HepG2 (cell line): ENCODE results near the gene ZNRF3. TPM values are rescaled to one million over a fixed set of nuclear protein-coding genes. Genes with fewer than 3 reads are reported as not detected.
A peak's percentile ranks its signal among the peaks of the same experiment; 100 is the strongest.

Source experiments
- ADNP ChIP-seq: sonication (generic); formaldehyde crosslinking; IDR thresholded peaks from 2 replicates; pipeline ENCODE4 v1.4.0; 2020; ENCODE audit warnings: missing genetic modification reagents
- CEBPG ChIP-seq: IDR thresholded peaks from 2 replicates; pipeline ENCODE4 v1.6.1; 2016
- CENPT ChIP-seq: sonication (generic); formaldehyde crosslinking; IDR thresholded peaks from 2 replicates; pipeline ENCODE4 v1.8.0; 2022; ENCODE audit warnings: low read depth, mild to moderate bottlenecking, moderate library complexity, missing genetic modification reagents
- HIC2 ChIP-seq: sonication (generic); formaldehyde crosslinking; IDR thresholded peaks from 2 replicates; pipeline ENCODE4 v1.9.0; 2022; ENCODE audit warnings: low read depth, missing genetic modification reagents
- REST ChIP-seq, 2 experiments: IDR thresholded peaks; 2 replicates each; pipeline ENCODE4 v1.6.1; 2011 to 2012; ENCODE audit warnings: low read length in 2 of 2, borderline replicate concordance in 1 of 2, low read depth in 1 of 2, mild to moderate bottlenecking in 1 of 2, moderate library complexity in 1 of 2
- SNAI1 ChIP-seq: sonication (generic); formaldehyde crosslinking; IDR thresholded peaks from 2 replicates; pipeline ENCODE4 v1.5.0; 2020; ENCODE audit warnings: mild to moderate bottlenecking, missing genetic modification reagents, borderline replicate concordance
- SRSF4 ChIP-seq: fragments of 200-400 bp; formaldehyde crosslinking; IDR thresholded peaks from one replicate; pipeline ENCODE4 v1.6.1; 2018; ENCODE audit warnings: mild to moderate bottlenecking, low read depth, low read length, moderate library complexity; ENCODE audit not compliant: poor library complexity, severe bottlenecking
- XRCC5 ChIP-seq: fragments of 200-400 bp; formaldehyde crosslinking; optimal IDR thresholded peaks from 2 replicates; pipeline ENCODE3; 2017; ENCODE audit warnings: mild to moderate bottlenecking, low read length
- ZNF138 ChIP-seq: sonication (generic); formaldehyde crosslinking; IDR thresholded peaks from 2 replicates; pipeline ENCODE4 v1.5.0; 2020; ENCODE audit warnings: mild to moderate bottlenecking, low read depth, missing genetic modification reagents
- ZNF280D ChIP-seq: sonication (generic); formaldehyde crosslinking; IDR thresholded peaks from 2 replicates; pipeline ENCODE4 v1.5.1; 2020; ENCODE audit warnings: mild to moderate bottlenecking, missing genetic modification reagents
- ZNF317 ChIP-seq: sonication (generic); formaldehyde crosslinking; IDR thresholded peaks from 2 replicates; pipeline ENCODE4 v1.5.0; 2020; ENCODE audit warnings: mild to moderate bottlenecking, missing genetic modification reagents
- ZNF569 ChIP-seq: sonication (generic); formaldehyde crosslinking; IDR thresholded peaks from 2 replicates; pipeline ENCODE4 v1.5.0; 2020; ENCODE audit warnings: mild to moderate bottlenecking, missing genetic modification reagents, moderate library complexity, borderline replicate concordance
- polyA plus RNA-seq, 8 experiments: library from polyadenylated mRNA; depleted of rRNA in 3 of 8; stranded (reverse) in 7 of 8; unstranded in 1 of 8; fragments of >200 nt; fragmentation: Illumina TruSeq in 4 of 8; extraction: Trizol in 4 of 8; gene quantifications; 2 replicates each; pipeline versions ENCODE4 v1.2.1 to v1.2.3, GENCODE V29; 2011 to 2016; ENCODE audit warnings: low read depth in 4 of 8, missing spikeins in 1 of 8, mixed read lengths in 1 of 8; ENCODE audit not compliant: insufficient read depth in 1 of 8
- total RNA-seq, 5 experiments: library from RNA; depleted of rRNA; stranded (reverse); fragments of >200 nt; fragmentation: Illumina TruSeq; extraction: Trizol; gene quantifications; 2 replicates each; pipeline ENCODE4 v1.2.3, GENCODE V29; 2016; ENCODE audit warnings: low read depth in 1 of 5
- TF ChIP-seq, protein P1 (sequence below), 2 experiments: sonication (generic) in 1 of 2; formaldehyde crosslinking in 1 of 2; IDR thresholded peaks; 2 replicates each; pipeline versions ENCODE4 v1.4.0 to v1.6.1; 2018 to 2020; ENCODE audit warnings: missing genetic modification reagents in 2 of 2, borderline replicate concordance in 1 of 2, low read depth in 1 of 2, mild to moderate bottlenecking in 1 of 2, missing biosample characterization in 1 of 2
- TF ChIP-seq, protein P2 (sequence below): sonication (generic); formaldehyde crosslinking; IDR thresholded peaks from 2 replicates; pipeline ENCODE4 v1.4.0; 2020; ENCODE audit warnings: missing genetic modification reagents

The ZNRF3 gene
- total and polyA plus RNA-seq, 2 of the 13 experiments (the other 11 are each of a cell fraction or from before 2014, with no cell fraction given) = 20.3 to 36.7 TPM

DNA sequence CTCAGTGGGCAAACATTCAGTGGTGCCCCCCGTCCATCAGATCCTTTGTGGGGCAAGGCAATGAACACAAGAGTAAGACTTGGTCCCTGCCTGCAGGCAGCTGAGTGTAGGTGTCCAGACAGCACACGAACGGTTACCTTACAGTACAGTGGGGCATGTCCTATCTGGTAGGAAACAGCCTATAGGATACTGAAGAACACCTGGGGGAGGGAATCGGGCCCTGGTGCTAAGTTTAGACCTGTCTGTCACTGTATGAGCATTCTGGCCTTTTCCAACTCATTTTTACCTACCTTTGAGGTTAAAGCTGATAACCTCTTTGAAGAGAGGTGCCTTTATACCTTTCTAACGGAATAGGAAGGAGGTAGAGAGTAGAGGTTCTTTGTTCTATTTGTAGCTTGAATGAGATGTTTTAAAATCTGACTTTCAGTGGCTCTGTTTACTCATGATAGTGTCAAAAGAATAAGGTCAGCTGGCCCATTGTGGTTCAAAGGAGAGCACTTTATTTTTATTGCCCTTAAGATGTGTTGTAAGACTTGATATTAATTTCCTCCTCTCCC lies 8.9 kb downstream of the ZNRF3 start (continued):
- no peak for TF ChIP-seq ZNF280D (CRISPR knock-in tag)
- TF ChIP-seq ZNF317 (CRISPR knock-in tag) = no peak
- TF ChIP-seq ADNP (CRISPR knock-in tag) = no peak
- no peak for TF ChIP-seq ZNF138 (CRISPR knock-in tag)
- no peak for TF ChIP-seq ZNF569 (CRISPR knock-in tag)
- TF ChIP-seq HIC2 = no peak
- TF ChIP-seq, protein P1, sequence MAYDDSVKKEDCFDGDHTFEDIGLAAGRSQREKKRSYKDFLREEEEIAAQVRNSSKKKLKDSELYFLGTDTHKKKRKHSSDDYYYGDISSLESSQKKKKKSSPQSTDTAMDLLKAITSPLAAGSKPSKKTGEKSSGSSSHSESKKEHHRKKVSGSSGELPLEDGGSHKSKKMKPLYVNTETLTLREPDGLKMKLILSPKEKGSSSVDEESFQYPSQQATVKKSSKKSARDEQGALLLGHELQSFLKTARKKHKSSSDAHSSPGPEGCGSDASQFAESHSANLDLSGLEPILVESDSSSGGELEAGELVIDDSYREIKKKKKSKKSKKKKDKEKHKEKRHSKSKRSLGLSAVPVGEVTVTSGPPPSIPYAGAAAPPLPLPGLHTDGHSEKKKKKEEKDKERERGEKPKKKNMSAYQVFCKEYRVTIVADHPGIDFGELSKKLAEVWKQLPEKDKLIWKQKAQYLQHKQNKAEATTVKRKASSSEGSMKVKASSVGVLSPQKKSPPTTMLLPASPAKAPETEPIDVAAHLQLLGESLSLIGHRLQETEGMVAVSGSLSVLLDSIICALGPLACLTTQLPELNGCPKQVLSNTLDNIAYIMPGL (CRISPR knock-in tag; IDR thresholded peaks at IDR 0.05; ENCODE audit: borderline replicate concordance in 1 of 2, low read depth in 1 of 2) = no peak
- TF ChIP-seq CENPT (CRISPR knock-in tag) = no peak
- no peak for TF ChIP-seq SRSF4
- TF ChIP-seq, protein P2, sequence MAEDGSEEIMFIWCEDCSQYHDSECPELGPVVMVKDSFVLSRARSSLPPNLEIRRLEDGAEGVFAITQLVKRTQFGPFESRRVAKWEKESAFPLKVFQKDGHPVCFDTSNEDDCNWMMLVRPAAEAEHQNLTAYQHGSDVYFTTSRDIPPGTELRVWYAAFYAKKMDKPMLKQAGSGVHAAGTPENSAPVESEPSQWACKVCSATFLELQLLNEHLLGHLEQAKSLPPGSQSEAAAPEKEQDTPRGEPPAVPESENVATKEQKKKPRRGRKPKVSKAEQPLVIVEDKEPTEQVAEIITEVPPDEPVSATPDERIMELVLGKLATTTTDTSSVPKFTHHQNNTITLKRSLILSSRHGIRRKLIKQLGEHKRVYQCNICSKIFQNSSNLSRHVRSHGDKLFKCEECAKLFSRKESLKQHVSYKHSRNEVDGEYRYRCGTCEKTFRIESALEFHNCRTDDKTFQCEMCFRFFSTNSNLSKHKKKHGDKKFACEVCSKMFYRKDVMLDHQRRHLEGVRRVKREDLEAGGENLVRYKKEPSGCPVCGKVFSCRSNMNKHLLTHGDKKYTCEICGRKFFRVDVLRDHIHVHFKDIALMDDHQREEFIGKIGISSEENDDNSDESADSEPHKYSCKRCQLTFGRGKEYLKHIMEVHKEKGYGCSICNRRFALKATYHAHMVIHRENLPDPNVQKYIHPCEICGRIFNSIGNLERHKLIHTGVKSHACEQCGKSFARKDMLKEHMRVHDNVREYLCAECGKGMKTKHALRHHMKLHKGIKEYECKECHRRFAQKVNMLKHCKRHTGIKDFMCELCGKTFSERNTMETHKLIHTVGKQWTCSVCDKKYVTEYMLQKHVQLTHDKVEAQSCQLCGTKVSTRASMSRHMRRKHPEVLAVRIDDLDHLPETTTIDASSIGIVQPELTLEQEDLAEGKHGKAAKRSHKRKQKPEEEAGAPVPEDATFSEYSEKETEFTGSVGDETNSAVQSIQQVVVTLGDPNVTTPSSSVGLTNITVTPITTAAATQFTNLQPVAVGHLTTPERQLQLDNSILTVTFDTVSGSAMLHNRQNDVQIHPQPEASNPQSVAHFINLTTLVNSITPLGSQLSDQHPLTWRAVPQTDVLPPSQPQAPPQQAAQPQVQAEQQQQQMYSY (CRISPR knock-in tag) = no peak; the same call in 1 of the 2 replicates
- TF ChIP-seq XRCC5 = peak; percentile 63
- no peak for TF ChIP-seq REST (IDR thresholded peaks at IDR 0.05; ENCODE audit: borderline replicate concordance in 1 of 2, low read depth in 1 of 2, low read length in 2 of 2)
- TF ChIP-seq CEBPG (CRISPR knock-in tag) = no peak
- no peak for TF ChIP-seq SNAI1
